Astrocyte (in vitro differentiated cells and primary cell): ENCODE measurements around the gene ALDH16A1.

ENCODE experiments used
- CTCF ChIP-seq: IDR thresholded peaks from 2 replicates; pipeline ENCODE4 v1.5.1; 2011; ENCODE audit warnings: low read depth, mild to moderate bottlenecking, inconsistent platforms, low read length, moderate library complexity; ENCODE audit not compliant: insufficient read depth
- EZH2 ChIP-seq: IDR thresholded peaks from 2 replicates; pipeline ENCODE4 v1.6.1; 2012; ENCODE audit warnings: mild to moderate bottlenecking, low read length, inconsistent platforms; ENCODE audit not compliant: insufficient read depth

- TF ChIP-seq CTCF (no peak), EZH2 (no peak)
Observed at GRCh38 chr19:49423985-49424303, 29.1 kb upstream of the ALDH16A1 start.
